ENCODE measurements around the gene COL2A1.

COL2A1 gene

GRCh38 chr12:47940773-47941474, 63.4 kb downstream of the COL2A1 start:
- H3K4me3 ChIP-seq (ENCODE audit: low read length), result no peak overlapping the region
- no peak for DNase-seq (ENCODE audit: low read depth, low spot score)

DNA sequence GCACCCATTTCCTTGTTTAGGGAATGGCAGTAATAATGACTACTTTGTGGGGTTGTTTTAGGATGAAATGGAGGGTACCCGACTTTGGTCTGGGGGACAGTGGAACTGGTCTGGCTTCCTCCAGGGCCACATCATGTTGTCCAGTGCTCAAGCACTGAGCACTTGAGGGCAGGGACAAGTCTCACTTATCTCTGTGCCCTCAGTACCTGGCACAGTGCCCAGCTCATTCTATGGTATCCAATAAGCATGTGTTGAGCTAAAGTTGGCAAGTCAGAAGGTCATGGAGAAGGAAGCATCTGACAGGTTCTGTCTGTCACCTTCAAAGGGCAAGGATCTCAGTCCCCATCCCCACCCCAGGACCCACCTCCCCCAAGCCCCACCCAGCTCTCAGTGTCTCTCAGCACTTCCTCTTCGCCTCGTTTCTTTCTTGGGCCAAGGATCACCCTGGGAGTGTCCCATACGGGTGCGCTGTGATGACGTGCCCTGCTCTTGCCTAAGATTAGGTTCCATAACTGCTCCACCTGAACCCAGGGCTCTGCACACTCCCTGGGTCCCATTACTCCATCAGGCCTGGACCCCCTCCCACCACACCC, 65.2 kb downstream of the COL2A1 start:
- DNase-seq (ENCODE audit: low read depth, low spot score), result no peak
- H3K4me3 ChIP-seq (ENCODE audit: low read length), result no peak overlapping the region

- DNase-seq (ENCODE audit: low read depth, low spot score), result no peak
- no peak overlapping the region for H3K4me3 ChIP-seq (ENCODE audit: low read length)
These were observed 65.7 kb downstream of the COL2A1 start for GRCh38 chr12:47938594-47938993.

DNA sequence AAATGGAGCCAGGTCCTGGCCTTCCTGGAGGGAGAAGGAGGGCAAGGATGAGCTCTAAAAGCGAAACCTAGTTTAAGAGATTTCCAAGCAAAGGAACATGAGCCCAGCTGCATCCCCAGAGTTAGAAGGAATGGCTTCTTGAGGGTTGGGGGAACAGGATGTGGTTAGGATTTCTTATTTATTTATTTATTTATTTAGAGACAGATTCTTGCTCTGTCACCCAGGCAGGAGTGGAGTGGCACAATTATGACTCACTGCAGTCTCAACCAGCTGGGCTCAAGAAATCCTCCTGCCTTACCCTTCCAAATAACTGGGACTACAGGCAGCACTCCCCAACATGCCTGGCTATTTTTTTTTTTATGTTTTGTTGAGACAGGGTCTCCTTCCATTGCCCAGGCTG, 66.2 kb downstream of the COL2A1 start:
- no peak overlapping the region for H3K4me3 ChIP-seq (ENCODE audit: low read length)
- DNase-seq (ENCODE audit: low read depth, low spot score), result peak; percentile 20

DNA sequence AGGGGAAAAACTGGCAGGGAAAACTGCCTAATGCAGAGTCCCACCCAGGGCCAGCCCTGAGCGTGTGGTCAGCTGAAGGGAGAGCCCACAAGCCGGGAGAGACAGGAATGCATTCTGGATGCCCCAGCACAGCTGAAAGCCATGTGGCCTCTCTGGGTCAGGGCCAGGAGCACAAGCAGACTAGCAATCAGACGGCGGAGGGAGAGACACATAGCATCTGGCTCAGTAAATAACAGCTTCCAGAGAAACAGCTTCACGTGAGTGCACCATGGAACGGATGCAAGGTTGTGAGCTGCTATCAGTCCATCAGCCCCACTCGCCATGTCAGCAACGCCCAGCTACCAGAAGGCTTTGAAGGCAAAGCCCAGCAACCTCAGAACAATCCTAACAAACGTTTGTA, 69.1 kb downstream of the COL2A1 start:
- H3K4me3 ChIP-seq (ENCODE audit: low read length), result no peak overlapping the region
- no peak for DNase-seq (ENCODE audit: low read depth, low spot score)

GRCh38 chr12:47931187-47931586, 73.1 kb downstream of the COL2A1 start:
- no peak overlapping the region for H3K4me3 ChIP-seq (ENCODE audit: low read length)
- DNase-seq (ENCODE audit: low read depth, low spot score), result no peak

DNA sequence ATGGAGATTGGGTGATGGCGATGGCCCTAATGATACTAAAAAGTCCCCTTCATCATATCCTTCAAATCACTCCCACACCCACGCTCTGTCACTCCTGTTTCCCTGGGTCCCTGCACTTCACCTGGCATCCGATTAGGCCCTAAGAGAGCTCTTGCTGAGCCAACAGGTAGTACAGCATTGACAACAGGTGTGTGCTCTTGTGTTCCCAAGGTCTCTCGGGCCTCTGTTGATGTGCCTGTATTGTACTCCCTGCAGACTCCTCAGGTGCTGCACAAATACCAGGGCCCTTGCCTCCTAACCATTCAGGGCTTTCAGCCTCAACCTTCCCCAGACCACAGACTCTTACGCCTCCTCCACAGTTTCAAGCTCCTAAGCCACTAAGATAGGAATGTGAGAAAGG, 73.6 kb downstream of the COL2A1 start:
- DNase-seq (ENCODE audit: low read depth, low spot score), result no peak
- no peak overlapping the region for H3K4me3 ChIP-seq (ENCODE audit: low read length)

DNA sequence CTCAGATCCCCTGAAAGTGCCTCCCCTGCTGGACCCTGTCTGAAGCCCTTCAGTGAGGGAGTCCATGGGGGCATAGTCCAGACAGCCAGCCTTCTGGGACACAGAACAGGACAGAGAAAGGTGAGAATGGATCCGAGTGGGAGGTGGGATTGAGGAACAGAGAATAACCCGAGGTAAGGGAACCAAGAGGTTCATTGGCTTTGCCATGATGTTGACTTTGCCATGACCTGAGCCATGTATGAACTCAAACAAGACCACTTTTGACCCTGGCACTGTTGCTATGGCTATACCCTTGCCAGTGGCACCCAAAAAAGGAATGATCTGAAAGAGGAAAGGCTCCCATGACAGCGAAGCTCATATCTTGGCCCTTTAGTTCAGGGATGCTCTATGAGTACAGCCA, 76.9 kb downstream of the COL2A1 start:
- no peak for DNase-seq (ENCODE audit: low read depth, low spot score)
- H3K4me3 ChIP-seq (ENCODE audit: low read length), result no peak overlapping the region
